Vagina (tissue), 2 donors: ENCODE measurements around the gene TRIM37.

Experiments used
- POLR2A ChIP-seq, 2 donors: fragments of 450-650 bp; IDR thresholded peaks; one replicate each; pipeline ENCODE4 v1.6.1; 2017; ENCODE audit warnings: antibody characterized with exemption in 2 of 2, mild to moderate bottlenecking in 2 of 2, moderate library complexity in 2 of 2
- POLR2AphosphoS5 ChIP-seq, 2 donors: sonication (generic); formaldehyde crosslinking; IDR thresholded peaks; one replicate each; pipeline ENCODE4 v1.9.0; 2017; ENCODE audit warnings: antibody characterized with exemption in 2 of 2, mild to moderate bottlenecking in 2 of 2, low read depth in 1 of 2; ENCODE audit not compliant: insufficient read depth in 1 of 2

- TF ChIP-seq POLR2AphosphoS5 (IDR thresholded peaks at IDR 0.05; ENCODE audit: insufficient read depth in 1 of 2, low read depth in 1 of 2): no peak
- no peak for TF ChIP-seq POLR2A (IDR thresholded peaks at IDR 0.05)
Measured at GRCh38 chr17:58969612-58970011, 137.1 kb downstream of the TRIM37 start.
